SK-N-SH (cell line): ENCODE data around the gene RNU4-1.

Experiments
- CTCF ChIP-seq: fragments of 200-600 bp; sonication (generic); IDR thresholded peaks from 2 replicates; pipeline ENCODE4 v1.6.1; 2017; ENCODE audit warnings: antibody characterized with exemption, mild to moderate bottlenecking, moderate library complexity
- GABPA ChIP-seq: IDR thresholded peaks from 2 replicates; pipeline ENCODE4 v1.4.0; 2012; ENCODE audit warnings: low read depth, mild to moderate bottlenecking
- MAX ChIP-seq: IDR thresholded peaks from 2 replicates; pipeline ENCODE4 v1.4.0; 2012; ENCODE audit warnings: low read depth
- NFIC ChIP-seq: IDR thresholded peaks from 2 replicates; pipeline ENCODE4 v1.4.0; 2012; ENCODE audit warnings: borderline replicate concordance
- YY1 ChIP-seq: IDR thresholded peaks from 2 replicates; pipeline ENCODE4 v1.4.0; 2012; ENCODE audit warnings: low read depth, mild to moderate bottlenecking
- TF ChIP-seq, protein P1 (sequence below): IDR thresholded peaks from 2 replicates; pipeline ENCODE4 v1.6.1; 2012; ENCODE audit warnings: mild to moderate bottlenecking, low read depth, low read length, moderate library complexity

- TF ChIP-seq MAX = peak; percentile 86
- peak; percentile 76 for TF ChIP-seq NFIC
- TF ChIP-seq, protein P1, sequence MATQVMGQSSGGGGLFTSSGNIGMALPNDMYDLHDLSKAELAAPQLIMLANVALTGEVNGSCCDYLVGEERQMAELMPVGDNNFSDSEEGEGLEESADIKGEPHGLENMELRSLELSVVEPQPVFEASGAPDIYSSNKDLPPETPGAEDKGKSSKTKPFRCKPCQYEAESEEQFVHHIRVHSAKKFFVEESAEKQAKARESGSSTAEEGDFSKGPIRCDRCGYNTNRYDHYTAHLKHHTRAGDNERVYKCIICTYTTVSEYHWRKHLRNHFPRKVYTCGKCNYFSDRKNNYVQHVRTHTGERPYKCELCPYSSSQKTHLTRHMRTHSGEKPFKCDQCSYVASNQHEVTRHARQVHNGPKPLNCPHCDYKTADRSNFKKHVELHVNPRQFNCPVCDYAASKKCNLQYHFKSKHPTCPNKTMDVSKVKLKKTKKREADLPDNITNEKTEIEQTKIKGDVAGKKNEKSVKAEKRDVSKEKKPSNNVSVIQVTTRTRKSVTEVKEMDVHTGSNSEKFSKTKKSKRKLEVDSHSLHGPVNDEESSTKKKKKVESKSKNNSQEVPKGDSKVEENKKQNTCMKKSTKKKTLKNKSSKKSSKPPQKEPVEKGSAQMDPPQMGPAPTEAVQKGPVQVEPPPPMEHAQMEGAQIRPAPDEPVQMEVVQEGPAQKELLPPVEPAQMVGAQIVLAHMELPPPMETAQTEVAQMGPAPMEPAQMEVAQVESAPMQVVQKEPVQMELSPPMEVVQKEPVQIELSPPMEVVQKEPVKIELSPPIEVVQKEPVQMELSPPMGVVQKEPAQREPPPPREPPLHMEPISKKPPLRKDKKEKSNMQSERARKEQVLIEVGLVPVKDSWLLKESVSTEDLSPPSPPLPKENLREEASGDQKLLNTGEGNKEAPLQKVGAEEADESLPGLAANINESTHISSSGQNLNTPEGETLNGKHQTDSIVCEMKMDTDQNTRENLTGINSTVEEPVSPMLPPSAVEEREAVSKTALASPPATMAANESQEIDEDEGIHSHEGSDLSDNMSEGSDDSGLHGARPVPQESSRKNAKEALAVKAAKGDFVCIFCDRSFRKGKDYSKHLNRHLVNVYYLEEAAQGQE = no peak
- no peak for TF ChIP-seq GABPA
- TF ChIP-seq CTCF = no peak
- peak; percentile 36; the same call in 1 of the 2 replicates for TF ChIP-seq YY1
These were observed 45.4 kb downstream of the RNU4-1 start for GRCh38 chr12:120247621-120248030.
